Osteocyte (in vitro differentiated cells): ENCODE measurements around the gene ASMTL. TPM values are rescaled to one million over a fixed set of nuclear protein-coding genes. Genes with fewer than 3 reads are reported as not detected.

Experiments used
- DNase-seq: peaks from one replicate; pipeline ENCODE4 v3.0.0; 2021; ENCODE audit warnings: mixed read lengths; ENCODE audit not compliant: unreplicated experiment; ENCODE audit errors: extremely low spot score
- H3K27ac Mint-ChIP-seq: one replicate; pipeline ENCODE4 v1.8.0; 2021; ENCODE audit warnings: mild to moderate bottlenecking, mixed read lengths; ENCODE audit not compliant: unreplicated experiment
- H3K27me3 Mint-ChIP-seq: one replicate; pipeline ENCODE4 v1.8.0; 2021; ENCODE audit warnings: mixed read lengths; ENCODE audit not compliant: unreplicated experiment
- H3K36me3 Mint-ChIP-seq: one replicate; pipeline ENCODE4 v1.8.0; 2021; ENCODE audit warnings: mixed read lengths; ENCODE audit not compliant: unreplicated experiment
- H3K4me1 Mint-ChIP-seq: one replicate; pipeline ENCODE4 v1.8.0; 2021; ENCODE audit warnings: mixed read lengths; ENCODE audit not compliant: unreplicated experiment
- H3K4me3 Mint-ChIP-seq: one replicate; pipeline ENCODE4 v1.8.0; 2021; ENCODE audit warnings: mild to moderate bottlenecking, moderate library complexity, mixed read lengths; ENCODE audit not compliant: unreplicated experiment
- H3K9me3 Mint-ChIP-seq: one replicate; pipeline ENCODE4 v1.8.0; 2021; ENCODE audit warnings: mixed read lengths; ENCODE audit not compliant: unreplicated experiment
- CTCF ChIP-seq: fragments of 200-600 bp; sonication (generic); IDR thresholded peaks from 2 replicates; pipeline ENCODE4 v1.5.0; 2021; ENCODE audit warnings: antibody characterized with exemption, mild to moderate bottlenecking, moderate library complexity
- total RNA-seq: library from RNA; stranded (reverse); gene quantifications from 2 replicates; pipeline ENCODE4 v1.2.1, GENCODE V29; 2021

Gene ASMTL
- total RNA-seq, 1 donor from 2014 or later: 33.3 TPM

- no peak for DNase-seq
- Mint-ChIP-seq H3K4me1 (no peaks in the 10 kb centered on the region), H3K27me3 (no peaks in the 10 kb centered on the region), H3K9me3 (peaks cover 5% of the 10 kb centered on the region), H3K27ac (no peak overlapping the region), H3K4me3 (no peak overlapping the region), H3K36me3 (peaks cover 31% of the 10 kb centered on the region)
- no peak for TF ChIP-seq CTCF
Observed at GRCh38 chrX:1420371-1420770, 32.3 kb downstream of the ASMTL start.

- Mint-ChIP-seq H3K9me3 (peaks cover under 1% of the 10 kb centered on the region), H3K27ac (no peak overlapping the region), H3K27me3 (no peaks in the 10 kb centered on the region), H3K4me3 (no peak overlapping the region), H3K4me1 (no peaks in the 10 kb centered on the region), H3K36me3 (peaks cover 27% of the 10 kb centered on the region)
- no peak for TF ChIP-seq CTCF
- no peak for DNase-seq
Observed at GRCh38 chrX:1419545-1420355, 33.0 kb downstream of the ASMTL start.

GRCh38 chrX:1418901-1419544 is 33.7 kb downstream of the ASMTL start:
- no peaks in the 10 kb centered on the region for H3K27me3 Mint-ChIP-seq
- DNase-seq: no peak
- H3K27ac Mint-ChIP-seq: no peak overlapping the region
- H3K4me3 Mint-ChIP-seq: no peak overlapping the region
- H3K4me1 Mint-ChIP-seq: no peaks in the 10 kb centered on the region
- H3K36me3 Mint-ChIP-seq: peaks cover 28% of the 10 kb centered on the region
- H3K9me3 Mint-ChIP-seq: no peaks in the 10 kb centered on the region
- TF ChIP-seq CTCF: no peak

- no peaks in the 10 kb centered on the region for H3K9me3 Mint-ChIP-seq
- H3K4me3 Mint-ChIP-seq: no peak overlapping the region
- H3K36me3 Mint-ChIP-seq: peaks cover 34% of the 10 kb centered on the region
- H3K4me1 Mint-ChIP-seq: no peaks in the 10 kb centered on the region
- no peak overlapping the region for H3K27ac Mint-ChIP-seq
- H3K27me3 Mint-ChIP-seq: no peaks in the 10 kb centered on the region
- no peak for TF ChIP-seq CTCF
- no peak for DNase-seq
Observed at GRCh38 chrX:1417921-1418771, 34.6 kb downstream of the ASMTL start.
